GM12874 (cell line): Measurements from ENCODE around the gene CECR2.

ENCODE experiments used
- TF ChIP-seq, protein P1 (sequence below): IDR thresholded peaks from 2 replicates; pipeline ENCODE4 v1.5.1; 2011; ENCODE audit warnings: low read depth, mild to moderate bottlenecking, control low read depth, low read length, moderate library complexity; ENCODE audit not compliant: insufficient read depth

CECR2 gene

DNA sequence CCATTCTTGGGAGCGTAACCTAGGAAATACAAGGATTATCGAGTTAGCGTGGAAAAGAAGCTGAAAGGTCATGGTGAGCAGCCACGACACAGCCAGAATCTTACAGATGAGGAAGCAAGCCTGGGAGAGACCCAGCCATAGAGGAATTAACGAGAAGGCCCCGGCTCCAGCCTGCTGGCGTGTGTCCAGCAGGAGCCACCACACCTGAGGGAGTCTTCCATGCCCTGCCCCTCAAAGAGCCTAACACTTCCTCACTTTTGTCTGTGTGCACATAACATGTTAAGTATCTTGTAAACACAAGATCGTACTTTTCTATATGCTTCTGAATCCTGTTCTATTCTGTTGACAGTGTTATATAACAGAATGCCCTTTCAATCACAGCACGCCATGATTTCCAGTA is 18.1 kb downstream of the CECR2 start:
- TF ChIP-seq, protein P1, sequence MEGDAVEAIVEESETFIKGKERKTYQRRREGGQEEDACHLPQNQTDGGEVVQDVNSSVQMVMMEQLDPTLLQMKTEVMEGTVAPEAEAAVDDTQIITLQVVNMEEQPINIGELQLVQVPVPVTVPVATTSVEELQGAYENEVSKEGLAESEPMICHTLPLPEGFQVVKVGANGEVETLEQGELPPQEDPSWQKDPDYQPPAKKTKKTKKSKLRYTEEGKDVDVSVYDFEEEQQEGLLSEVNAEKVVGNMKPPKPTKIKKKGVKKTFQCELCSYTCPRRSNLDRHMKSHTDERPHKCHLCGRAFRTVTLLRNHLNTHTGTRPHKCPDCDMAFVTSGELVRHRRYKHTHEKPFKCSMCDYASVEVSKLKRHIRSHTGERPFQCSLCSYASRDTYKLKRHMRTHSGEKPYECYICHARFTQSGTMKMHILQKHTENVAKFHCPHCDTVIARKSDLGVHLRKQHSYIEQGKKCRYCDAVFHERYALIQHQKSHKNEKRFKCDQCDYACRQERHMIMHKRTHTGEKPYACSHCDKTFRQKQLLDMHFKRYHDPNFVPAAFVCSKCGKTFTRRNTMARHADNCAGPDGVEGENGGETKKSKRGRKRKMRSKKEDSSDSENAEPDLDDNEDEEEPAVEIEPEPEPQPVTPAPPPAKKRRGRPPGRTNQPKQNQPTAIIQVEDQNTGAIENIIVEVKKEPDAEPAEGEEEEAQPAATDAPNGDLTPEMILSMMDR = no peak

GRCh38 chr22:17388235-17388634 is 19.0 kb downstream of the CECR2 start:
- TF ChIP-seq, protein P1 = no peak

GRCh38 chr22:17390087-17390486 is 20.8 kb downstream of the CECR2 start:
- TF ChIP-seq, protein P1 = no peak

DNA sequence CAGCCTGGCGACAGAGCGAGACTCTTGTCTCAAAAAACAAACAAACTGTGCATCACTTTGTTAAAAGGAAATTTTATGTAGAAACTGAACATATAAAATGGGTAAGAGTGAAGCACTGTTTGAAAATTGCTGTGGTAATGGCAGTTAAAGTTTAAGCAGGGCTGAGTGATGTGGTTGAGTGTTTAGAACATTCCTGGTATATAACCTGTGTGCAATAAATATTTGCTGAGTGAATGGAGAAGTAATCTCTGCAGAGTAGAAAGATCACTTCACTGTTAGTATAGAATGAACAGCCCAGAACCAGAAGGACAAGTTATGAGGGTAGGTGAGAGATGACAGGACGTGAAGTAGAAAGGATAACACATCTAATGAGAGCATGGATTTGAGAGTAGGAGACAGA is 27.3 kb downstream of the CECR2 start:
- TF ChIP-seq, protein P1 = no peak

- TF ChIP-seq, protein P1 = no peak
These were observed 28.7 kb downstream of the CECR2 start for GRCh38 chr22:17397756-17398547.

DNA sequence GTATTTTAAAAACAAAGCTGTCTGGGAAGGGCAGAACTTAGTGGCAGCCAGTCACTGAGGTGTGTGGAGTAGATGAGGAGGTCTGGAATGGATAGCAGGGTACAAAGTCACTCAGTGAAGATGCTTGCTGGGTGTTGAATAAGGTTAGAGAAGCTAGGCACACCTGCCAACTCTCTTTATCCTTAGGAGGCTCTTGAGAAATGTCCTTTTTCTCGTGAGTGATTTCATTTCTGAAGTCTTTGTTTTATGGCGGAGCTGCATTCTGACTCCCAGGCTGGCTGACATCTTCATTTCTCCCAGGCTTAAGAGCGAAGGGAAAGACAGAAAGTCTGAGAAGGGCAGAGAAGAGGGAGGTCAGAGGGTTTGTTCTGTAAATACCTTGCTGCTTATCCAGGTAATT is 31.0 kb downstream of the CECR2 start:
- TF ChIP-seq, protein P1 = no peak

DNA sequence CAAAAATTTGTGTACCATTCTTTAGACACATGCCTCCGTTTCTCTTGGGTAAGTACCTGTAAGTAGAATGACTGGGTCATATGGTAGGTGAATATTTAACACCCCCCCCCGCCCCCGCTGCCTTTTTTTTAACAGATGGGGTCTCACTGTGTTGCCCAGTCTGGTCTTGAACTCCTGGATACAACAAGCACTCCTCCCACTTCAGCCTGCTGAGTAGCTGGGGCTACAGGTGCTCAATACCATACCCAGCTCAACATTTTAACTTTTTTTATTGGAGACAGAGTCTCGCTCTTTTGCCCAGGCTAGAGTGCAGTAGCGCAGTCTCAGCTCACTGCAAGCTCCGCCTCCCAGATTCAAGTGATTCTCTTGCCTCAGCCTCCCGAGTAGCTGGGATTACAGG is 32.5 kb downstream of the CECR2 start:
- TF ChIP-seq, protein P1 = no peak
